SK-N-SH (cell line): ENCODE results near the gene SV2C. TPM values are rescaled to one million over a fixed set of nuclear protein-coding genes. Genes with fewer than 3 reads are reported as not detected.

Source experiments
- CTCF ChIA-PET: fragments of 300-600, 350-600 bp; formaldehyde crosslinking; extraction: SDS; loops from one replicate; lab custom pipeline; 2021; lab: Yijun Ruan, JAX
- POLR2A ChIA-PET: fragments of 350-600 bp; sonication (Branson Sonifier 250); formaldehyde crosslinking; extraction: SDS; loops from one replicate; lab custom pipeline; 2020; ENCODE audit warnings: antibody characterized with exemption, inconsistent platforms; lab: Yijun Ruan, JAX
- DNase-seq: peaks from one replicate; pipeline ENCODE4 v3.0.0; 2012
- H2AFZ ChIP-seq: fragments of 200-600 bp; sonication (generic); 2 replicates; pipeline ENCODE4 v1.8.1; 2016; ENCODE audit warnings: antibody characterized with exemption, mild to moderate bottlenecking, low read depth
- H3F3A ChIP-seq: fragments of 200-600 bp; sonication (generic); replicated peaks from 2 replicates; pipeline ENCODE3; 2016; ENCODE audit warnings: antibody characterized with exemption, mild to moderate bottlenecking; ENCODE audit not compliant: insufficient read depth
- H3K27ac ChIP-seq, 2 experiments: fragments of 200-500 bp in 1 of 2; fragments of 200-600 bp in 1 of 2; sonication (Bioruptor generic) in 1 of 2; sonication (generic), shearing (Covaris generic) in 1 of 2; 2 replicates each; pipeline versions ENCODE4 v1.5.1 to v1.6.1; 2014 to 2016; ENCODE audit warnings: low read depth in 2 of 2, inconsistent platforms in 1 of 2, low read length in 1 of 2, mild to moderate bottlenecking in 1 of 2, mixed read lengths in 1 of 2
- H3K27me3 ChIP-seq: fragments of 200-600 bp; sonication (generic), shearing (Covaris generic); 2 replicates; pipeline ENCODE4 v1.6.1; 2016; ENCODE audit warnings: mixed run types; ENCODE audit not compliant: insufficient read depth
- H3K36me3 ChIP-seq, 2 experiments: fragments of 200-500 bp in 1 of 2; fragments of 200-600 bp in 1 of 2; sonication (Bioruptor generic) in 1 of 2; sonication (generic) in 1 of 2; replicated peaks in 1 of 2; 2 replicates each; pipeline versions ENCODE3 to v1.5.1; 2014 to 2016; ENCODE audit warnings: low read length in 1 of 2, mild to moderate bottlenecking in 1 of 2; ENCODE audit not compliant: insufficient read depth in 2 of 2, control insufficient read depth in 1 of 2
- H3K4me1 ChIP-seq, 2 experiments: fragments of 200-500 bp in 1 of 2; fragments of 200-600 bp in 1 of 2; sonication (Bioruptor generic) in 1 of 2; sonication (generic), shearing (Covaris generic) in 1 of 2; 2 replicates each; pipeline versions ENCODE4 v1.5.1 to v1.6.1; 2014 to 2016; ENCODE audit warnings: low read depth in 1 of 2, low read length in 1 of 2, mixed run types in 1 of 2; ENCODE audit not compliant: insufficient read depth in 2 of 2, control insufficient read depth in 1 of 2
- H3K4me2 ChIP-seq: fragments of 200-600 bp; sonication (generic), shearing (Covaris generic); 2 replicates; pipeline ENCODE4 v1.6.1; 2017; ENCODE audit warnings: mixed run types
- H3K4me3 ChIP-seq, 2 experiments: fragments of 200-500 bp in 1 of 2; fragments of 200-600 bp in 1 of 2; sonication (Bioruptor generic) in 1 of 2; sonication (generic), shearing (Covaris generic) in 1 of 2; 2 replicates each; pipeline versions ENCODE4 v1.5.1 to v1.8.1; 2014 to 2016; ENCODE audit warnings: low read depth in 2 of 2, inconsistent platforms in 1 of 2, low read length in 1 of 2, mild to moderate bottlenecking in 1 of 2, mixed read lengths in 1 of 2, moderate library complexity in 1 of 2
- H3K79me2 ChIP-seq: fragments of 200-600 bp; sonication (generic); 2 replicates; pipeline ENCODE4 v1.8.1; 2017; ENCODE audit warnings: mild to moderate bottlenecking; ENCODE audit not compliant: insufficient read depth
- H3K9ac ChIP-seq: fragments of 200-600 bp; sonication (generic); 2 replicates; pipeline ENCODE4 v1.6.1; 2017; ENCODE audit warnings: mixed run types
- H3K9me2 ChIP-seq: fragments of 200-600 bp; sonication (generic); 2 replicates; pipeline ENCODE4 v1.6.1; 2017; ENCODE audit warnings: mixed run types
- H3K9me3 ChIP-seq: fragments of 200-600 bp; sonication (generic); 2 replicates; pipeline ENCODE4 v1.6.1; 2017; ENCODE audit warnings: mixed run types, mild to moderate bottlenecking, moderate library complexity
- H4K20me1 ChIP-seq: fragments of 200-600 bp; sonication (generic); 2 replicates; pipeline ENCODE4 v1.6.1; 2017; ENCODE audit warnings: mild to moderate bottlenecking, mixed run types; ENCODE audit not compliant: insufficient read depth
- FOXJ3 ChIP-seq: sonication (generic); formaldehyde crosslinking; IDR thresholded peaks from 2 replicates; pipeline ENCODE4 v1.5.1; 2020; ENCODE audit warnings: mild to moderate bottlenecking, missing genetic modification reagents
- MEF2A ChIP-seq: IDR thresholded peaks from 2 replicates; pipeline ENCODE4 v1.4.0; 2012; ENCODE audit warnings: low read depth, borderline replicate concordance
- POLR2AphosphoS5 ChIP-seq: IDR thresholded peaks from 2 replicates; pipeline ENCODE4 v1.6.1; 2012; ENCODE audit warnings: low read depth, low read length
- RAD21 ChIP-seq: IDR thresholded peaks from 2 replicates; pipeline ENCODE4 v1.6.1; 2012; ENCODE audit warnings: mild to moderate bottlenecking, low read length
- RXRA ChIP-seq: IDR thresholded peaks from 2 replicates; pipeline ENCODE4 v1.4.0; 2012; ENCODE audit warnings: low read depth, mild to moderate bottlenecking, borderline replicate concordance
- SMC3 ChIP-seq: IDR thresholded peaks from 2 replicates; pipeline ENCODE4 v1.6.1; 2012; ENCODE audit warnings: low read depth, low read length, improper control_type of control experiment
- TEAD4 ChIP-seq: IDR thresholded peaks from 2 replicates; pipeline ENCODE4 v1.4.0; 2012; ENCODE audit warnings: mild to moderate bottlenecking, borderline replicate concordance; ENCODE audit not compliant: insufficient read depth
- YY1 ChIP-seq: IDR thresholded peaks from 2 replicates; pipeline ENCODE4 v1.4.0; 2012; ENCODE audit warnings: low read depth, mild to moderate bottlenecking
- WGBS: methylation state at CpG from one replicate; pipeline ENCODE4 v1.1.6; 2017; ENCODE audit warnings: low lambda C conversion rate; 5-methylcytosine and 5-hydroxymethylcytosine counted together
- polyA plus RNA-seq, 3 experiments: library from polyadenylated mRNA; depleted of rRNA; stranded (reverse); fragments of >200 nt; gene quantifications; 2 replicates each; pipeline ENCODE4 v1.2.3, GENCODE V29; 2012
- TF ChIP-seq, protein P1 (sequence below): fragments of 150-350 bp; IDR thresholded peaks from 2 replicates; pipeline ENCODE4 v1.6.1; 2017; ENCODE audit warnings: antibody characterized with exemption, low read length, low read depth, borderline replicate concordance
- TF ChIP-seq, protein P2 (sequence below): IDR thresholded peaks from 2 replicates; pipeline ENCODE4 v1.4.0; 2012; ENCODE audit warnings: low read depth, borderline replicate concordance
- TF ChIP-seq, protein P3 (sequence below): fragments of 150-350 bp; IDR thresholded peaks from 2 replicates; pipeline ENCODE4 v1.6.1; 2016; ENCODE audit warnings: mild to moderate bottlenecking, low read depth, low read length
- TF ChIP-seq, protein P4 (sequence below): IDR thresholded peaks from 2 replicates; pipeline ENCODE4 v1.4.0; 2012; ENCODE audit warnings: low read depth
- TF ChIP-seq, protein P5 (sequence below): IDR thresholded peaks from 2 replicates; pipeline ENCODE4 v1.6.1; 2012; ENCODE audit warnings: mild to moderate bottlenecking, low read depth, low read length, moderate library complexity
- TF ChIP-seq, protein P6 (sequence below): fragments of 200-600 bp; sonication (generic); IDR thresholded peaks from 2 replicates; pipeline ENCODE4 v1.6.1; 2017; ENCODE audit warnings: antibody characterized with exemption, mild to moderate bottlenecking, moderate library complexity

The SV2C gene
- polyA plus RNA-seq, 1 of the 3 experiments (the other 2 are of a cell fraction) = 0.05 TPM

DNA sequence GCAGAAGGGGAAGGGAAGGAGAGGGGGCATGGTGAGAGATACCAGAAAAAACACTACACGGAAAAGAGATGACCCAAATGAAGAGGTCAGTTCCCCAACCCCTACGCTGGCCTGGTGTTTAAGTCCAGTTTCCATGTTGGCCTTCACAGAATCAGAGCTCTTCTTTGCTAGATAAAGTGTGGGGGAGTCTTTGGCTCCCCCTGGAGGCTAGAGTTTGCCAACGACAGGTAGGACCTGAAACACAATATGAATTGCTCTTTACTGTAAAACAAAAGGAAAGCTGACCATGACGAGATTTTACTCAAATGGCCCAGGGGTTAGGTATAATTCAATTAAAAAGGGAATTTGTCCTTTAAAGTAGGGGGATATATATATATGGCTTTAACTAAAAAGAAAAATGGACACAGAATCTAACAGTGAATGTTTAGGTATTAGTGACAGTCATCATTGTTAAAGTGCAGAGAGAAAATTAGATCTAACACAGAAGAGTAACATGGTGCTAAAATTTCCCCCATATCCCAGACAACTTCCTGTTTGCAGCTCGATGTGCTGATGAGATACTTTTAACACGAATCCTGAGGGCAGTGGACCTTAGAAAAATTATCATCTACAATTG lies 92.0 kb downstream of the SV2C start:
- Histone ChIP-seq H3K27ac (peak overlapping the region in 1 of 2 experiments; percentile 85; a peak in 2 of 4 replicates), H3K9ac (no peak overlapping the region)
- TF ChIP-seq, protein P1, sequence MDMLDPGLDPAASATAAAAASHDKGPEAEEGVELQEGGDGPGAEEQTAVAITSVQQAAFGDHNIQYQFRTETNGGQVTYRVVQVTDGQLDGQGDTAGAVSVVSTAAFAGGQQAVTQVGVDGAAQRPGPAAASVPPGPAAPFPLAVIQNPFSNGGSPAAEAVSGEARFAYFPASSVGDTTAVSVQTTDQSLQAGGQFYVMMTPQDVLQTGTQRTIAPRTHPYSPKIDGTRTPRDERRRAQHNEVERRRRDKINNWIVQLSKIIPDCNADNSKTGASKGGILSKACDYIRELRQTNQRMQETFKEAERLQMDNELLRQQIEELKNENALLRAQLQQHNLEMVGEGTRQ = no peak
- TF ChIP-seq POLR2AphosphoS5 = no peak
- TF ChIP-seq MEF2A = no peak
- TF ChIP-seq, protein P2, sequence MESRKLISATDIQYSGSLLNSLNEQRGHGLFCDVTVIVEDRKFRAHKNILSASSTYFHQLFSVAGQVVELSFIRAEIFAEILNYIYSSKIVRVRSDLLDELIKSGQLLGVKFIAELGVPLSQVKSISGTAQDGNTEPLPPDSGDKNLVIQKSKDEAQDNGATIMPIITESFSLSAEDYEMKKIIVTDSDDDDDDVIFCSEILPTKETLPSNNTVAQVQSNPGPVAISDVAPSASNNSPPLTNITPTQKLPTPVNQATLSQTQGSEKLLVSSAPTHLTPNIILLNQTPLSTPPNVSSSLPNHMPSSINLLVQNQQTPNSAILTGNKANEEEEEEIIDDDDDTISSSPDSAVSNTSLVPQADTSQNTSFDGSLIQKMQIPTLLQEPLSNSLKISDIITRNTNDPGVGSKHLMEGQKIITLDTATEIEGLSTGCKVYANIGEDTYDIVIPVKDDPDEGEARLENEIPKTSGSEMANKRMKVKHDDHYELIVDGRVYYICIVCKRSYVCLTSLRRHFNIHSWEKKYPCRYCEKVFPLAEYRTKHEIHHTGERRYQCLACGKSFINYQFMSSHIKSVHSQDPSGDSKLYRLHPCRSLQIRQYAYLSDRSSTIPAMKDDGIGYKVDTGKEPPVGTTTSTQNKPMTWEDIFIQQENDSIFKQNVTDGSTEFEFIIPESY = no peak
- no peak for TF ChIP-seq TEAD4
- TF ChIP-seq, protein P3, sequence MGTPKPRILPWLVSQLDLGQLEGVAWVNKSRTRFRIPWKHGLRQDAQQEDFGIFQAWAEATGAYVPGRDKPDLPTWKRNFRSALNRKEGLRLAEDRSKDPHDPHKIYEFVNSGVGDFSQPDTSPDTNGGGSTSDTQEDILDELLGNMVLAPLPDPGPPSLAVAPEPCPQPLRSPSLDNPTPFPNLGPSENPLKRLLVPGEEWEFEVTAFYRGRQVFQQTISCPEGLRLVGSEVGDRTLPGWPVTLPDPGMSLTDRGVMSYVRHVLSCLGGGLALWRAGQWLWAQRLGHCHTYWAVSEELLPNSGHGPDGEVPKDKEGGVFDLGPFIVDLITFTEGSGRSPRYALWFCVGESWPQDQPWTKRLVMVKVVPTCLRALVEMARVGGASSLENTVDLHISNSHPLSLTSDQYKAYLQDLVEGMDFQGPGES = no peak
- TF ChIP-seq RAD21 = peak; percentile 92
- TF ChIP-seq, protein P4, sequence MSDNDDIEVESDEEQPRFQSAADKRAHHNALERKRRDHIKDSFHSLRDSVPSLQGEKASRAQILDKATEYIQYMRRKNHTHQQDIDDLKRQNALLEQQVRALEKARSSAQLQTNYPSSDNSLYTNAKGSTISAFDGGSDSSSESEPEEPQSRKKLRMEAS = no peak
- TF ChIP-seq, protein P5, sequence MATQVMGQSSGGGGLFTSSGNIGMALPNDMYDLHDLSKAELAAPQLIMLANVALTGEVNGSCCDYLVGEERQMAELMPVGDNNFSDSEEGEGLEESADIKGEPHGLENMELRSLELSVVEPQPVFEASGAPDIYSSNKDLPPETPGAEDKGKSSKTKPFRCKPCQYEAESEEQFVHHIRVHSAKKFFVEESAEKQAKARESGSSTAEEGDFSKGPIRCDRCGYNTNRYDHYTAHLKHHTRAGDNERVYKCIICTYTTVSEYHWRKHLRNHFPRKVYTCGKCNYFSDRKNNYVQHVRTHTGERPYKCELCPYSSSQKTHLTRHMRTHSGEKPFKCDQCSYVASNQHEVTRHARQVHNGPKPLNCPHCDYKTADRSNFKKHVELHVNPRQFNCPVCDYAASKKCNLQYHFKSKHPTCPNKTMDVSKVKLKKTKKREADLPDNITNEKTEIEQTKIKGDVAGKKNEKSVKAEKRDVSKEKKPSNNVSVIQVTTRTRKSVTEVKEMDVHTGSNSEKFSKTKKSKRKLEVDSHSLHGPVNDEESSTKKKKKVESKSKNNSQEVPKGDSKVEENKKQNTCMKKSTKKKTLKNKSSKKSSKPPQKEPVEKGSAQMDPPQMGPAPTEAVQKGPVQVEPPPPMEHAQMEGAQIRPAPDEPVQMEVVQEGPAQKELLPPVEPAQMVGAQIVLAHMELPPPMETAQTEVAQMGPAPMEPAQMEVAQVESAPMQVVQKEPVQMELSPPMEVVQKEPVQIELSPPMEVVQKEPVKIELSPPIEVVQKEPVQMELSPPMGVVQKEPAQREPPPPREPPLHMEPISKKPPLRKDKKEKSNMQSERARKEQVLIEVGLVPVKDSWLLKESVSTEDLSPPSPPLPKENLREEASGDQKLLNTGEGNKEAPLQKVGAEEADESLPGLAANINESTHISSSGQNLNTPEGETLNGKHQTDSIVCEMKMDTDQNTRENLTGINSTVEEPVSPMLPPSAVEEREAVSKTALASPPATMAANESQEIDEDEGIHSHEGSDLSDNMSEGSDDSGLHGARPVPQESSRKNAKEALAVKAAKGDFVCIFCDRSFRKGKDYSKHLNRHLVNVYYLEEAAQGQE = no peak
- peak; percentile 75 for TF ChIP-seq SMC3
- no peak for TF ChIP-seq YY1
- TF ChIP-seq RXRA = no peak
- TF ChIP-seq FOXJ3 (CRISPR knock-in tag) = no peak
- TF ChIP-seq, protein P6, sequence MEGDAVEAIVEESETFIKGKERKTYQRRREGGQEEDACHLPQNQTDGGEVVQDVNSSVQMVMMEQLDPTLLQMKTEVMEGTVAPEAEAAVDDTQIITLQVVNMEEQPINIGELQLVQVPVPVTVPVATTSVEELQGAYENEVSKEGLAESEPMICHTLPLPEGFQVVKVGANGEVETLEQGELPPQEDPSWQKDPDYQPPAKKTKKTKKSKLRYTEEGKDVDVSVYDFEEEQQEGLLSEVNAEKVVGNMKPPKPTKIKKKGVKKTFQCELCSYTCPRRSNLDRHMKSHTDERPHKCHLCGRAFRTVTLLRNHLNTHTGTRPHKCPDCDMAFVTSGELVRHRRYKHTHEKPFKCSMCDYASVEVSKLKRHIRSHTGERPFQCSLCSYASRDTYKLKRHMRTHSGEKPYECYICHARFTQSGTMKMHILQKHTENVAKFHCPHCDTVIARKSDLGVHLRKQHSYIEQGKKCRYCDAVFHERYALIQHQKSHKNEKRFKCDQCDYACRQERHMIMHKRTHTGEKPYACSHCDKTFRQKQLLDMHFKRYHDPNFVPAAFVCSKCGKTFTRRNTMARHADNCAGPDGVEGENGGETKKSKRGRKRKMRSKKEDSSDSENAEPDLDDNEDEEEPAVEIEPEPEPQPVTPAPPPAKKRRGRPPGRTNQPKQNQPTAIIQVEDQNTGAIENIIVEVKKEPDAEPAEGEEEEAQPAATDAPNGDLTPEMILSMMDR = peak; percentile 89
- TF ChIP-seq, all 33 proteins: peak for 3
- Histone ChIP-seq H4K20me1 (no peaks in the 10 kb centered on the region), H3K9me3 (no peaks in the 10 kb centered on the region), H3K27me3 (no peaks in the 10 kb centered on the region), H3F3A (no peaks in the 10 kb centered on the region), H3K79me2 (no peaks in the 10 kb centered on the region), H3K4me3 (peak overlapping the region in 1 of 2 experiments; percentile 6; a peak in 2 of 4 replicates), H3K9me2 (no peaks in the 10 kb centered on the region), H3K36me3 (no peaks in the 10 kb centered on the region), H2AFZ (no peak overlapping the region), H3K4me2 (no peak overlapping the region), H3K4me1 (peaks cover 0 to 37% of the 10 kb centered on the region in 2 experiments; a peak in 2 of 4 replicates)
- peak; percentile 80 for DNase-seq
- POLR2A ChIA-PET = interaction anchor here (0.7 to 2.5 kb wide), 4 partner anchors 40 to 289 kb away, joined by 3 to 28 read pairs (median 6); no protein-coding TSS in a partner anchor
- WGBS = 4% methylated on average over 6 of the region's 6 CpGs
- CTCF ChIA-PET = interaction anchor here (0.5 to 2.9 kb wide), 74 partner anchors 9 to 938 kb away, joined by 3 to 79 read pairs (median 5); partner anchors contain the start of genes ANKRD31 and SV2C
